ENCODE measurements around the gene VPS13C.

DNA sequence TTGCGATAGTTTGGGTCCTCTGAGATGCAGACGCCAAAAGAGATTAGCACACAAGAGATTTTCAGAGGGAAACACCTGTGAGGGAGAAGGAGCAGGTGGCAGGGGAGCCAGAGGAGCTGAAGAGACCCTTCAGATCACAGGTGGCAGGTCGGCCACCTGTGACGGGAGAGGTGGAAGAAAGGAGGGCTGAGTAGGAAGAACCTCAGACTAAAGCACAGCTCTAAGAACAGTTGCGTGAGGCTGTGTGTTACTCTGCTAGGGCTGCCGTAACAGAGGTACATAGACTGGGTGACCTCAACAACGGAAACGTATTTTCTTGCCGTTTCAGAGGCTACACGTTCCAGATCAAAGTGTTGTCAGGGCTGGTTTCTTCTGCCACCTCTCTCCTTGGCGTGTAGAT lies 45.0 kb upstream of the VPS13C start:
- TF ChIP-seq EZH2 (IDR thresholded peaks at IDR 0.05; ENCODE audit: insufficient read depth, poor library complexity, severe bottlenecking), result no peak
- TF ChIP-seq EZH2phosphoT487 (IDR thresholded peaks at IDR 0.05; ENCODE audit: insufficient read depth, low read depth), result no peak
